Fibroblast of lung (primary cell): ENCODE data around the gene ANTXRL.
"Not testable (repeated sequence)": the region's sequence is repeated elsewhere in the genome, so short reads cannot be mapped to it uniquely, and the experiment has no call there.

Experiments used
- CTCF ChIP-seq, 2 donors: IDR thresholded peaks in 1 of 2; conservative IDR thresholded peaks in 1 of 2; 1 replicate in 1 of 2; 2 replicates in 1 of 2; pipeline ENCODE4 v1.5.1; 2011 to 2012; ENCODE audit warnings: low read length in 2 of 2, control low read depth in 1 of 2, inconsistent platforms in 1 of 2, low read depth in 1 of 2, mild to moderate bottlenecking in 1 of 2
- EZH2 ChIP-seq: IDR thresholded peaks from 2 replicates; pipeline ENCODE4 v1.5.1; 2012; ENCODE audit warnings: low read length, control low read depth, mild to moderate bottlenecking; ENCODE audit errors: missing control alignments

GRCh38 chr10:46295350-46296010, 8.7 kb downstream of the ANTXRL start:
- TF ChIP-seq CTCF (conservative IDR thresholded peaks at IDR 0.05 in 1 of 2, IDR thresholded peaks at IDR 0.05 in 1 of 2; ENCODE audit: low read depth in 1 of 2, low read length in 2 of 2); EZH2: not testable (repeated sequence)
